ENCODE data around the gene MOB3C. TPM values are rescaled to one million over a fixed set of nuclear protein-coding genes. Genes with fewer than 3 reads are reported as not detected.

MOB3C gene
- total and polyA plus RNA-seq, 2 donors (not counting 1 experiment from before 2014, with no cell fraction given), result 9.1 to 14.9 TPM

DNA sequence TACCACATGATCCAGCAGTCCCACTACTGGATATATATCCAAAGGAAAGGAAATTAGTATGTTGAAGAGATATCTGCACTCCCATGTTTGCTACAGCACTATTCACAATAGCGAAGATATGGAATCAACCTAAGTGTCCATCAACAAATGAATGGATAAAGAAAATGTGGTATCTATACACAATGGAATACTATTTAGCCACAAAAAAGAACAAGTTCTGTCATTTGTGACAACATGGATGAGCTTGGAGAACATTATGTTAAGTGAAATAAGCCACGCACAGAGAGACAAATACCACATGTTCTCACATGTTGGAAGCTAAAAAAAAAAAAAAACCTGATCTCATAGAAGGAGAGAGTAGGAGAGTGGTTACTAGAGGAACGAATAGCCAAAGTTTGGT, 33.9 kb upstream of the MOB3C start:
- Histone ChIP-seq H3K79me2 (ENCODE audit: control insufficient read depth, insufficient read depth, low read length) (no peaks in the 10 kb centered on the region), H3K27ac (ENCODE audit: insufficient read depth, low read length) (no peak overlapping the region), H4K20me1 (ENCODE audit: control insufficient read depth, extremely low read depth, insufficient read depth, low read length) (no peaks in the 10 kb centered on the region), H3K9me3 (ENCODE audit: control insufficient read depth, insufficient read depth, low read depth, low read length) (no peaks in the 10 kb centered on the region), H2AFZ (ENCODE audit: low read length) (no peak overlapping the region), H3K4me2 (ENCODE audit: extremely low read depth, insufficient read depth, low read length) (no peak overlapping the region), H3K9ac (ENCODE audit: insufficient read depth, low read length) (no peak overlapping the region), H3K4me1 (ENCODE audit: control insufficient read depth, extremely low read depth, insufficient read depth, low read length) (peaks cover 3% of the 10 kb centered on the region), H3K4me3 (replicated peaks in 1 of 4; ENCODE audit: control extremely low read depth in 1 of 4, insufficient read depth in 1 of 4, low read depth in 3 of 4, low read length in 4 of 4) (no peak overlapping the region), H3K36me3 (ENCODE audit: control insufficient read depth, insufficient read depth, low read length) (peaks cover 2% of the 10 kb centered on the region), H3K27me3 (ENCODE audit: control insufficient read depth, insufficient read depth, low read length) (no peaks in the 10 kb centered on the region)
- no peak for DNase-seq (ENCODE audit: low read depth in 2 of 2)
- TF ChIP-seq, protein P1, sequence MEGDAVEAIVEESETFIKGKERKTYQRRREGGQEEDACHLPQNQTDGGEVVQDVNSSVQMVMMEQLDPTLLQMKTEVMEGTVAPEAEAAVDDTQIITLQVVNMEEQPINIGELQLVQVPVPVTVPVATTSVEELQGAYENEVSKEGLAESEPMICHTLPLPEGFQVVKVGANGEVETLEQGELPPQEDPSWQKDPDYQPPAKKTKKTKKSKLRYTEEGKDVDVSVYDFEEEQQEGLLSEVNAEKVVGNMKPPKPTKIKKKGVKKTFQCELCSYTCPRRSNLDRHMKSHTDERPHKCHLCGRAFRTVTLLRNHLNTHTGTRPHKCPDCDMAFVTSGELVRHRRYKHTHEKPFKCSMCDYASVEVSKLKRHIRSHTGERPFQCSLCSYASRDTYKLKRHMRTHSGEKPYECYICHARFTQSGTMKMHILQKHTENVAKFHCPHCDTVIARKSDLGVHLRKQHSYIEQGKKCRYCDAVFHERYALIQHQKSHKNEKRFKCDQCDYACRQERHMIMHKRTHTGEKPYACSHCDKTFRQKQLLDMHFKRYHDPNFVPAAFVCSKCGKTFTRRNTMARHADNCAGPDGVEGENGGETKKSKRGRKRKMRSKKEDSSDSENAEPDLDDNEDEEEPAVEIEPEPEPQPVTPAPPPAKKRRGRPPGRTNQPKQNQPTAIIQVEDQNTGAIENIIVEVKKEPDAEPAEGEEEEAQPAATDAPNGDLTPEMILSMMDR (conservative IDR thresholded peaks at IDR 0.05 in 1 of 2, IDR thresholded peaks at IDR 0.05 in 1 of 2; ENCODE audit: low read depth in 1 of 2, low read length in 2 of 2), result no peak
- TF ChIP-seq EZH2 (IDR thresholded peaks at IDR 0.05; ENCODE audit: low read length, missing control alignments), result no peak

DNA sequence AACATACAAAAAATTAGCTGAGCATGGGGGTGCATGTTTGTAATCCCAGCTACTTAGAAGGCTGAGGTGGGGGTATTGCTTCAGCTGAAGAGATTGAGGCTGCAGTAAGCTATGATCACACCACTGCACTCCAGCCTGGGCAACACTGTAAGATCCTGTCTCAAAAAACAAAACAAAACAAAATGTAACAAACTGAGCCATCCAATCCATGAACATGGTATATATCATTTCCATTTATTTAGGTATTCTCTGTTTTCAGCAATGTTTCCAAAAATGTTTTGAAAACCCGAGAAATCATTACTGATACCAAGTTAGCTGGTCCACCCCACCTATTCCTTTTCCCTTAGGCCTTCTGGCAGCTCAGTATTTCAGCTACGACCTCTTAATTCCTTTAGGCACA, 33.2 kb upstream of the MOB3C start:
- no peak overlapping the region for H3K9ac ChIP-seq (ENCODE audit: insufficient read depth, low read length)
- H3K27ac ChIP-seq (ENCODE audit: insufficient read depth, low read length), result no peak overlapping the region
- H3K9me3 ChIP-seq (ENCODE audit: control insufficient read depth, insufficient read depth, low read depth, low read length), result no peaks in the 10 kb centered on the region
- no peak overlapping the region for H2AFZ ChIP-seq (ENCODE audit: low read length)
- no peak overlapping the region for H3K4me3 ChIP-seq (replicated peaks in 1 of 4; ENCODE audit: control extremely low read depth in 1 of 4, insufficient read depth in 1 of 4, low read depth in 3 of 4, low read length in 4 of 4)
- no peaks in the 10 kb centered on the region for H3K27me3 ChIP-seq (ENCODE audit: control insufficient read depth, insufficient read depth, low read length)
- DNase-seq (ENCODE audit: low read depth in 2 of 2), result no peak
- H3K36me3 ChIP-seq (ENCODE audit: control insufficient read depth, insufficient read depth, low read length), result peaks cover 2% of the 10 kb centered on the region
- peaks cover 3% of the 10 kb centered on the region for H3K4me1 ChIP-seq (ENCODE audit: control insufficient read depth, extremely low read depth, insufficient read depth, low read length)
- TF ChIP-seq, protein P1 (conservative IDR thresholded peaks at IDR 0.05 in 1 of 2, IDR thresholded peaks at IDR 0.05 in 1 of 2; ENCODE audit: low read depth in 1 of 2, low read length in 2 of 2), result no peak
- no peak for TF ChIP-seq EZH2 (IDR thresholded peaks at IDR 0.05; ENCODE audit: low read length, missing control alignments)
- H3K79me2 ChIP-seq (ENCODE audit: control insufficient read depth, insufficient read depth, low read length), result no peaks in the 10 kb centered on the region
- H4K20me1 ChIP-seq (ENCODE audit: control insufficient read depth, extremely low read depth, insufficient read depth, low read length), result no peaks in the 10 kb centered on the region
- H3K4me2 ChIP-seq (ENCODE audit: extremely low read depth, insufficient read depth, low read length), result no peak overlapping the region

DNA sequence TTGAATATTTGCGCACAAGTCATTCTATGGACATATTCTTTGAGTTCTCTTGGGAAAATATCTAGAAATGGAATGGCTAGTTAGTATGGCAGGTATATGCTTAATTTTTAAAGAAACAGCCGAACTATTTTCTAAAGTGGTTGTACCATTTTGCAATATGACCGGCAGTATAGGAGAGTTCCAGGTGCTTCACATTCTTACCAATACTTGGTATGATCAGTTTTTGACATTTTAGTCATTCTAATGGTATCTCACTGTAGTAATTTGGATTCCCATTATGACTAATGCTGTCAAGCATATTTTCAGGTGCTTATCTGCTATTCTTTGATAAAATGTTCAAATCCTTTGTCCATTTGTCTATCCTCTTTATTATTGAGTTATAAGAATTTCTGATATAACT, 31.0 kb upstream of the MOB3C start:
- H3K4me1 ChIP-seq (ENCODE audit: control insufficient read depth, extremely low read depth, insufficient read depth, low read length), result peaks cover 6% of the 10 kb centered on the region
- H4K20me1 ChIP-seq (ENCODE audit: control insufficient read depth, extremely low read depth, insufficient read depth, low read length), result no peaks in the 10 kb centered on the region
- H3K27me3 ChIP-seq (ENCODE audit: control insufficient read depth, insufficient read depth, low read length), result no peaks in the 10 kb centered on the region
- peaks cover 2% of the 10 kb centered on the region for H3K36me3 ChIP-seq (ENCODE audit: control insufficient read depth, insufficient read depth, low read length)
- H3K27ac ChIP-seq (ENCODE audit: insufficient read depth, low read length), result no peak overlapping the region
- H3K9me3 ChIP-seq (ENCODE audit: control insufficient read depth, insufficient read depth, low read depth, low read length), result no peaks in the 10 kb centered on the region
- H3K4me3 ChIP-seq (replicated peaks in 1 of 4; ENCODE audit: control extremely low read depth in 1 of 4, insufficient read depth in 1 of 4, low read depth in 3 of 4, low read length in 4 of 4), result no peak overlapping the region
- H3K4me2 ChIP-seq (ENCODE audit: extremely low read depth, insufficient read depth, low read length), result no peak overlapping the region
- no peaks in the 10 kb centered on the region for H3K79me2 ChIP-seq (ENCODE audit: control insufficient read depth, insufficient read depth, low read length)
- TF ChIP-seq, protein P1 (conservative IDR thresholded peaks at IDR 0.05 in 1 of 2, IDR thresholded peaks at IDR 0.05 in 1 of 2; ENCODE audit: low read depth in 1 of 2, low read length in 2 of 2), result no peak
- TF ChIP-seq EZH2 (IDR thresholded peaks at IDR 0.05; ENCODE audit: low read length, missing control alignments), result no peak
- H3K9ac ChIP-seq (ENCODE audit: insufficient read depth, low read length), result no peak overlapping the region
- DNase-seq (ENCODE audit: low read depth in 2 of 2), result no peak
- H2AFZ ChIP-seq (ENCODE audit: low read length), result no peak overlapping the region

All from fibroblast of lung (primary cell).